SJSA1 (cell line): Measurements from ENCODE around the gene KCNJ9. TPM values are rescaled to one million over a fixed set of nuclear protein-coding genes. Genes with fewer than 3 reads are reported as not detected.
A peak's percentile ranks its signal among the peaks of the same experiment; 100 is the strongest.
"Not testable (repeated sequence)": the region's sequence is repeated elsewhere in the genome, so short reads cannot be mapped to it uniquely, and the experiment has no call there.

Experiments
- DNase-seq, 2 experiments: peaks; one replicate each; pipeline ENCODE4 v3.0.0-alpha.2; 2015 to 2020; ENCODE audit warnings: low spot score in 2 of 2, low read depth in 1 of 2
- H3K27ac ChIP-seq: fragments of 250-450 bp; sonication (Bioruptor Pico); 2 replicates; pipeline ENCODE4 v1.5.1; 2020; ENCODE audit warnings: mild to moderate bottlenecking, moderate library complexity
- H3K27me3 ChIP-seq: fragments of 250-450 bp; sonication (Bioruptor Pico); replicated peaks from 2 replicates; pipeline ENCODE4 v1.5.1; 2020; ENCODE audit warnings: mild to moderate bottlenecking, moderate library complexity
- H3K36me3 ChIP-seq: fragments of 250-450 bp; sonication (Bioruptor Pico); 2 replicates; pipeline ENCODE4 v1.5.1; 2020; ENCODE audit warnings: mild to moderate bottlenecking
- H3K4me1 ChIP-seq: fragments of 250-450 bp; sonication (Bioruptor Pico); replicated peaks from 2 replicates; pipeline ENCODE4 v1.6.1; 2021; ENCODE audit warnings: mild to moderate bottlenecking
- H3K4me3 ChIP-seq: fragments of 250-450 bp; sonication (Bioruptor Pico); 2 replicates; pipeline ENCODE4 v1.5.1; 2020; ENCODE audit warnings: mild to moderate bottlenecking
- H3K9me3 ChIP-seq: fragments of 250-450 bp; sonication (Bioruptor Pico); replicated peaks from 2 replicates; pipeline ENCODE4 v1.5.1; 2020; ENCODE audit warnings: mild to moderate bottlenecking
- total RNA-seq: library from RNA; depleted of rRNA; stranded (reverse); fragments of >200 nt; shearing (Covaris generic); gene quantifications from 2 replicates; pipeline ENCODE4 v1.2.3, GENCODE V29; 2014; rRNA removed

The KCNJ9 gene
- total RNA-seq: not detected in 2 replicates

DNA sequence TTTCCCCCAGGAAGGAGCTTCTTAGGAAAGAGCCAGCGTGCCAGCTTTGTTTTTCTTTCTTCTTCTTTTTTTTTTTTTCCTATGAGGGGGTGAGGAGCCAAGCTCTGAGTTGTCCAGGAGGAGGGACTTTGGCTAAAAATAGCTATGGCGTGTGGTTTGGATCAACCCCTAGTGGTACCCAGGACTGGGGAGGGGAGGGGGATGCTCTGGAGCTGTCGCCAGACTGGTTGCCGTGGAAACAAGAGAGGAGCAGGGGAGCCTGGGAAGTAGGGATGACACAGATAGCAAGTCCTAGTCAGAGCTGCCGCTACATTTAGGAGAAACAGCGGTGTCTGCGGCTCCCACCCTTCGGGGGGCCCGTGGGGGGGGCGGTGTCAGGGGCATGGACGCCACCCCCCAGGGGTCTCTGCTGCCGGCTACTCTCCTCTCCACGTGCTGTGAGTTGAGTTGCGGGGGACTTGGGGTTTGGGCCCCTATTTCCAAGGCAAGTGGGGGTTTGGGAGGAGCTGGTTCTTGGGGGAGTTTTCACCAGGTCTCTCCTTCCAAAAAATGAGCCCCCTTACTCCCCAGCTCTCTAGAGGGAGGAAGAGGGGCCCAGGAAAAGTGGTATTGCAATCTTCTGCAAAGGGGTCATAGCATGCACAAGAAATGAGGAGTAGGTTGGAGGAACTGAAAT, at the start of gene KCNJ9:
Gene KCNJ9, plus strand, starts transcription at position 278 of the 676 bp plus-strand sequence. CDS start 2,493 bp downstream, outside the sequence.
- H3K9me3 ChIP-seq: no peaks in the 10 kb centered on the region; the same call in 1 of the 2 replicates
- peaks cover 77% of the 10 kb centered on the region for H3K27me3 ChIP-seq
- peaks cover 15% of the 10 kb centered on the region for H3K4me1 ChIP-seq
- H3K36me3 ChIP-seq: no peaks in the 10 kb centered on the region
- H3K27ac ChIP-seq: no peak within 1 kb of the TSS
- peak in 1 of 2 experiments; percentile 28 for DNase-seq
- H3K4me3 ChIP-seq: no peak within 1 kb of the TSS

DNA sequence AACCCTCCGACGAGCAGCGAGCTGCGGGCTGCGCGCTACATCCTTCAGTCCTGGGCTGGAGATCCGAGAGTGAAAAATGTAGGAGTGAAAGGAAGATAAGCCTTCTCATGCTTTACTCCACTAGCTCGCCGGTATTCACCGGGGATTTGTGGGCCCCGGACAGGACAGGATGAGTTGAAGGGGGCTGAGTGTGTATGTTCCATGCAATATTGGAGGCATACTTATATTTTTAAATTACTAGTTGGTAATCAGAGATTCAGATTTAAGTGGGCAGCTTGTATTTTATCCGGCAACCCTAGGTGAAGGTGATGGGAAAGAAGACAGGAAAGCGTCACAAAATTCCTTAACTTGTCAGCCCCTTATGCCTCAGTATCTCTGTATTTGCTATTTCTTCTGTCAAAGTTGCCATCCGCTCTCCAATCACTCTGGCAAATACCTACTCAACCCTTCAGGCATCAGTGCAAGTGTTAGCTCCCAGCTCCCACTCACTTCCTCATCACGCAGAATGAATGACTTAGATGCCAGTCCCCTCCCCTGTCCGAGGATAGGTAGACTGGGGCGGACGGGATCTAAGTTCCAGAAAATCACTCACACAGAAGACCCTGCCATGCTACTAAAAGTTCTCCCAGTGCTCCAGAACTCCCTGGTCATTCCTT, 49.0 kb upstream of the KCNJ9 start:
- H3K4me3 ChIP-seq: peak overlapping the region; percentile 66
- H3K27ac ChIP-seq: no peak overlapping the region

DNA sequence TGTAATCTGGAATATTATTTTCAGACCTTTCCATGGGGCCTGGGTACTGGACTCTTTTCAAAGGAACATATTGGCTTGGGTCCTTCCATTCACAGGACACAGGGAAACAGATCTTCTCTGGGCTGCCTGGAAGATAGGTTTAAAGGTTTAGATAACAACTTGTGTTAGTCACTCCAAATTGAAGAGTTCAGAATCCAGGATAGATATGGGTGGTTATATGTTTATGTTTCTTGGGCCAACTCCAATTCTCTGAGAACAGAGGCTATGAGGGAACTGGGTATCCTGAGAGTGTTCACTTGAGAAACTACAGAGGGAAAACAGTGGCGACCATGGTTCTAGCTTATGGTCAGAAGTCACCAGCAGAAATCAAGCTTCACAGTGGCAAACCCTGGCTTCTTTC, 40.9 kb upstream of the KCNJ9 start:
- peaks cover 24% of the 10 kb centered on the region; the same call in 1 of the 2 replicates for H3K27me3 ChIP-seq
- no peaks in the 10 kb centered on the region for H3K9me3 ChIP-seq
- no peaks in the 10 kb centered on the region for H3K4me1 ChIP-seq
- DNase-seq: no peak
- H3K27ac ChIP-seq: no peak overlapping the region
- H3K4me3 ChIP-seq: no peak overlapping the region
- no peaks in the 10 kb centered on the region for H3K36me3 ChIP-seq

More for the DNA sequence above, 49.0 kb upstream of the KCNJ9 start:
- H3K9me3 ChIP-seq: no peaks in the 10 kb centered on the region
- H3K27me3 ChIP-seq: peaks cover 15% of the 10 kb centered on the region
- peaks cover 8% of the 10 kb centered on the region; the same call in 1 of the 2 replicates for H3K36me3 ChIP-seq
- DNase-seq: peak in 1 of 2 experiments; percentile 7
- H3K4me1 ChIP-seq: peaks cover 14% of the 10 kb centered on the region; the same call in 1 of the 2 replicates

DNA sequence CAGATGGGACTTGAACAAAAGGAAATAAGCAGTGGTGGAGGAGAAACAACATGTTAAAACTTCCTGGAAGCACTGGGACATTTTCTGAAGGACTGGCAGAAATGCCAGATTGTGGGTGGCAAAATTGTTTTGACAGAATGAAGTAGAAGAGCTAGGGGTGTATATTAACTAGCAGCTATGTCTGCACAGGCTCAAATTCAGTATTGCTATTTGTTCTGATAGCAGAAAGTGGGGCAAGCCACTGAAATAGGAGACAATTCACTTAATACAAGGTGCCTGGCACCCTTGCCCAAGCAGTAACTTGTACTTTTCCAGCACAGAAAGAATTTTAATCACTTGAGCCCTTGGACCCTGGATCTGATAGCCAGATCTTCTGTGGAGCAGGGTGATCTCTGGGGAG, 37.8 kb upstream of the KCNJ9 start:
- peaks cover 20% of the 10 kb centered on the region; the same call in 1 of the 2 replicates for H3K27me3 ChIP-seq
- H3K27ac ChIP-seq: no peak overlapping the region
- no peak for DNase-seq
- H3K36me3 ChIP-seq: no peaks in the 10 kb centered on the region
- no peaks in the 10 kb centered on the region for H3K9me3 ChIP-seq
- H3K4me1 ChIP-seq: no peaks in the 10 kb centered on the region
- H3K4me3 ChIP-seq: no peak overlapping the region

DNA sequence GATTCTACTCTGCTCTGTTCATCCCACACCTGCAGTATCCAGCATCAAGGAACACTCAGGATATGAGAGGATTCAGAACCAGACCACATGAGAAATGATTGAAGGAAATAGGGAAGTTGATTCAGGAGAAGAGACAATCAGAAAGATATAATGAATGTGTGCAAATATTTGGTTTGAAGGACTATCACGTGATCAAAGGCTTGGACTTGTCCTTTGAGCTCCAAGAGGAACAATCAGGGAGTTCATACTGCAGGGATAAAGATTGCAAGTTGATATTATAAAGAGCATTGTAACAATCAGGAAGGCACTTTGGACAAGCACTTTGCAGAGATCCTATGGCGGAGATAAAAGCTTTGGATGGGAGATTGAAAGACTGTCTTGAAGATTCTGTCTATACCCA, 35.7 kb upstream of the KCNJ9 start:
- H3K27me3 ChIP-seq: peaks cover 12% of the 10 kb centered on the region; the same call in 1 of the 2 replicates
- H3K36me3 ChIP-seq: no peaks in the 10 kb centered on the region
- H3K4me3 ChIP-seq: no peak overlapping the region
- H3K4me1 ChIP-seq: peaks cover 4% of the 10 kb centered on the region; the same call in 1 of the 2 replicates
- H3K27ac ChIP-seq: no peak overlapping the region
- no peak for DNase-seq
- H3K9me3 ChIP-seq: no peaks in the 10 kb centered on the region

DNA sequence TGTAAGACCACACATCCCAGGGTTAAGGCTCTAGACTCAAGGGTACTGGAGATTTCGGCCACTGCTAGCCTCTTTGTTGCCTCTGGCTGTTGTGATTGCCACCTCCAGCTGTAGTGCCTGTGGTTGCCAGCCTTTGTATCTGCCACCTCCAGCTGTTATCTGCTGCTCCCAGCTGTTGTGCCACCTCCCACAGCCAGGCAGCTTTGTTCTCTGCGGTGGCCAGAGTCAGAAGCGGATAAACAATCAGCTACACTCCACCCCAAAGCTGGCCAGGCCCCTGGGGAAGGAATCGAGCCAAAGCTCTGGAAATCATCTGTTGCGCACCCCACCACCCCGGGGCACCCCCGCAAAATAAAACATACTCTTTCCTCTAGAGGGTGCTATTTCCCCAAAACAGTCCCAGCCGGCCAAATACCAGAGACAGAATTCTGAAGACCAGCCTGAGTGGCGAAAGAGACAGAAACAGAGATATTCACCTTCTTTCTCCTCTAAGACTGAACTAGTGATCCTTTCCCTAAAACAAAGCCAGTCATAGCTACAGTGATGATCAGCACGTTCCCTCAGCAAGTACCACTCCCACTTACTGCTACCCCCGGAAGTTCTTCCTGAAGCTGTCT, 34.7 kb upstream of the KCNJ9 start:
- no peaks in the 10 kb centered on the region for H3K36me3 ChIP-seq
- DNase-seq: peak in 1 of 2 experiments; percentile 41
- no peak overlapping the region for H3K4me3 ChIP-seq

DNA sequence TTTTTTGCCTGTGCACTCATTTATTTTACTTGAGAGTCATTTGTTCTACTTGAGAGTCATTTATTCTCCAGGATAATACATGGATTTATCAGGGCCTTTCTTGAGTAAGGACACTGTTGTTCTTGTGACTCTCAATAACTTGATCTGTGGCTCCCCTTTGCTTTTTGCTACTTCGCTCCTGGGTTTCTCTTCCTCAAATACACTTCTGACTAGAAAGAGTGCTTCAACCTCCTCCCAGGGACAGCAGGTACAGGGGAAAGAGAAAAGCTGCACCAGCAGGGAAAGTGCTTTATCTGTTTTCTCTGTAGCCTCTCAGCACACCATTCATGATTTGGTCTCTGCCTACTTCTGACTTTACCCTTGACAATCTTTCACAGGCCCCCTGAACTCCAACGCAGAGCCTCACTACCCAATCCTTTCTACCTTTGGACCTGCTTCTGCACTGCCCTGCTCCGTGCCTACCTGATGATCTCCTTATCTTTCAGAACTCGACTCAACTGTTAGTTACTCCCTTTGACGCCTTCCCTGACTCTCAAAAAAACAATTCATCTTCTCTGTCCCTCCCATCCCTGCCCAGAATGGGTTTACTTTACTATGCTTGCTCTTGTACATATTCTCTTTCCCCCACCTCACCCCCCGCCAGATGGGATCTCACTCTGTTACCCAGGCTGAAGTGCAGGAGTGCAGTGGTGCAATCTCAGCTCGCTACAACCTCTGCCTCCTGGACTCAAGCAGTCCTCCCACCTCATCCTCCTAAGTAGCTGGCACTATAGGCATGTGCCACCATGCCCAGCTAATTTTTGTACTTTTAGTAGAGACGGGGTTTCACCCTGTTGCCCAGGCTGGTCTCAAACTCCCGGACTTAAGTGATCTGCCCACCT, 34.0 kb upstream of the KCNJ9 start:
- H3K4me3 ChIP-seq: no peak overlapping the region
- peaks cover 4% of the 10 kb centered on the region; the same call in 1 of the 2 replicates for H3K4me1 ChIP-seq
- peaks cover 12% of the 10 kb centered on the region; the same call in 1 of the 2 replicates for H3K27me3 ChIP-seq
- H3K9me3 ChIP-seq: no peaks in the 10 kb centered on the region
- no peak overlapping the region for H3K27ac ChIP-seq
- no peaks in the 10 kb centered on the region for H3K36me3 ChIP-seq
- no peak for DNase-seq

More for the DNA sequence above, 34.7 kb upstream of the KCNJ9 start:
- peaks cover 12% of the 10 kb centered on the region; the same call in 1 of the 2 replicates for H3K27me3 ChIP-seq
- peaks cover 4% of the 10 kb centered on the region; the same call in 1 of the 2 replicates for H3K4me1 ChIP-seq
- H3K27ac ChIP-seq: no peak overlapping the region
- H3K9me3 ChIP-seq: no peaks in the 10 kb centered on the region

DNA sequence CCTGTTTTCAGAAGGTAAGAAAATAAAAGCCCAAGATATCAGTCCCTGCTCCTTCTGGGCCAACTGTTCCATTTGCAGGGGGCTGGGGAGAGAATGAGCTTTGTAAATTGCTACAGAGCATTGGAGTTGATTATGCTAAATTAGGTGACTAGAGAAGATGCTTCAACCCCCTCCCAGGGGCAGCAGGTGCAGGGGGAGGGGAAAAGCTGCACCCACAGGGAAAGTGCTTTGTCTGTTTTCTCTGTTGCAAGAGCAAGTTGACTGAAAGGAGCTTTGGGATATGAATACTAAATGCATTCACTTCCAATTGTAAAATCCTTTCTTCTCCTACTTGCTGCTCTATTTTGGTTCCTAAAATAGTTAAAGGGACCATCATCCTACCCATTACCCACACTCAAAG, 33.0 kb upstream of the KCNJ9 start:
- H3K27me3 ChIP-seq: peaks cover 12% of the 10 kb centered on the region; the same call in 1 of the 2 replicates
- no peaks in the 10 kb centered on the region for H3K36me3 ChIP-seq

DNA sequence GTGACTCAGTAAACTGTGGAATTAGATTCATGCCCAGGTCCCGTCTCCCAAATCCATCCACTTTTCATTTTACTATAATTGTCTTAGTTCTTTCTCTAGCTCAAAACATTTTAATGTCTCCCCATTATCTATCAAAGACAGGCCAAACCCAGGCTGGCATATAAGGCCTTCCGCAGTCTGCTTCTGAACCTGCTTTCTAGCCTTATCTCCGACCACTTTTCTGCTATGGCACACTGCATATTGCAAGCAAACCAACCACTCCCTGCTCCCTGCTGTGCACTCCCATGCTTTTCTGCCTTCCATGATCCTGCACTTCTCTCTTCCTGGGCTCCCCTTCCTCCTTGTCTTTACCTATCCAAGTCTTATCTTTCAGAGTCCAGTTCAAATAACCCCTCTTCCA, 32.2 kb upstream of the KCNJ9 start:
- no peaks in the 10 kb centered on the region for H3K9me3 ChIP-seq

More for the DNA sequence above, 33.0 kb upstream of the KCNJ9 start:
- DNase-seq: no peak
- H3K9me3 ChIP-seq: no peaks in the 10 kb centered on the region
- H3K4me3 ChIP-seq: no peak overlapping the region
- H3K4me1 ChIP-seq: peaks cover 4% of the 10 kb centered on the region; the same call in 1 of the 2 replicates
- H3K27ac ChIP-seq: no peak overlapping the region

DNA sequence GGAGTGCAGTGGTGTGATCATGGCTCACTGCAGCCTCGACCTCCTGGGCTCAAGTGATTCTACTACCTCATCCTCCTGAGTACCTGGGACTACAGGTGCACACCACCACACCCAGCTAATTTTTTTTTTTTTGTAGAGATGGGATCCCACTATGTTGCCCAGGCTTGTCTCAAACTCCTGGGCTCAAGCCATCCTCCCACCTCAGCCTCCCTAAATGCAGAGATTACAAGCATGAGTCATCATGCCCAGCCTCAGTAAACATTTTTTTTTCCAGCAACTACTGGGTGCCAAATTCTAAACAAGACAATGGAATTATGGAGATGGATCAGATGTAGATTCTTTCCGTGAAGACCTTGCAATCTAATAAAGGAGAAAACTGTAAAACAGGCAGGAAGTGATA, 31.2 kb upstream of the KCNJ9 start:
- not testable (repeated sequence) for H3K9me3 ChIP-seq, H3K36me3 ChIP-seq, H3K4me1 ChIP-seq, H3K4me3 ChIP-seq, H3K27me3 ChIP-seq, DNase-seq, H3K27ac ChIP-seq

More for the DNA sequence above, 32.2 kb upstream of the KCNJ9 start:
- no peak for DNase-seq
- no peak overlapping the region for H3K4me3 ChIP-seq
- H3K36me3 ChIP-seq: no peaks in the 10 kb centered on the region
- H3K27ac ChIP-seq: no peak overlapping the region
- H3K27me3 ChIP-seq: peaks cover 10% of the 10 kb centered on the region; the same call in 1 of the 2 replicates
- peaks cover 4% of the 10 kb centered on the region; the same call in 1 of the 2 replicates for H3K4me1 ChIP-seq

DNA sequence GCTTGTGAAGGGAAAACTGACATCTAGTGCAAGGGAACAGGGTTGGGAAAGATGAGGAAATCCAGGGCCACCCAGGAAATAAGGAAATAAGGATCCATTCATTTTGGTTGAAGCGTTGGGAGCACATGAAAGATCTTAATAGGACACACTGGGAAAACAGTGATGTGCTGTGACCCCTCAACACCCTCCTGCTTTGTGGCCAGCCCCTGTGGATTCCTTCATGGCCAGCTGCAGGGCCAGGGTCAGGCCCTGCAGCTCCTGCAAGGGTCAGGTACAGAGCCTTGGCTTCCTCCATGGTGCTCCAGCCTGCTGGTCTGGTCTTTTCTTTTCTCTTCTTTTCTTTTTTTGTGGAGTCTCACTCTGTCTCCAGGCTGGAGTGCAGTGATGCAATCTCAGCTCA, 30.7 kb upstream of the KCNJ9 start:
- no peaks in the 10 kb centered on the region for H3K9me3 ChIP-seq
- DNase-seq: no peak
- H3K27ac ChIP-seq: no peak overlapping the region
- peaks cover 4% of the 10 kb centered on the region for H3K27me3 ChIP-seq
- no peak overlapping the region for H3K4me3 ChIP-seq
- peaks cover 4% of the 10 kb centered on the region; the same call in 1 of the 2 replicates for H3K4me1 ChIP-seq
- H3K36me3 ChIP-seq: no peaks in the 10 kb centered on the region

DNA sequence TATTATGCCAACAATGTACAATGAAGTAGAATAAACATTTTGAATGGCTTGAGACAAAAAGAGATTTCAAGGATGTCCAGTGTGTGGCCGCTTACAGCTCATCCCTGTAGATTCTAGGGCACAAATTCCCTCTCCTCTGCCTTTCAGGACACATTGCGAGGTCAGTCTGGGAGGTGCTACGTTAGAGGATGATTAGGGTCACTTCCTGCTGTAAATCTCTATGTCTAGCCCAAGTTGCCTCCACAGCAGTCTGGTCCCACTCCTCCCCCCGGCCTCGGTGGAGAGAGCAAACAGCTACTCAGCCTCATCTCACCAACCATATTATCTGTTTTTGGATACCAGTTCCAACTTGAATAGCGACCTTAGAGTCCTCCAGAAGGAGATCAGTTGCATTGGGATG, 28.4 kb upstream of the KCNJ9 start:
- Histone ChIP-seq H3K9me3 (no peaks in the 10 kb centered on the region), H3K36me3 (no peaks in the 10 kb centered on the region), H3K27ac (no peak overlapping the region), H3K4me1 (peaks cover 4% of the 10 kb centered on the region; the same call in 1 of the 2 replicates), H3K27me3 (peaks cover 20% of the 10 kb centered on the region), H3K4me3 (no peak overlapping the region)
- DNase-seq: no peak
